ENCODE results near the gene CMIP.

CMIP gene

DNA sequence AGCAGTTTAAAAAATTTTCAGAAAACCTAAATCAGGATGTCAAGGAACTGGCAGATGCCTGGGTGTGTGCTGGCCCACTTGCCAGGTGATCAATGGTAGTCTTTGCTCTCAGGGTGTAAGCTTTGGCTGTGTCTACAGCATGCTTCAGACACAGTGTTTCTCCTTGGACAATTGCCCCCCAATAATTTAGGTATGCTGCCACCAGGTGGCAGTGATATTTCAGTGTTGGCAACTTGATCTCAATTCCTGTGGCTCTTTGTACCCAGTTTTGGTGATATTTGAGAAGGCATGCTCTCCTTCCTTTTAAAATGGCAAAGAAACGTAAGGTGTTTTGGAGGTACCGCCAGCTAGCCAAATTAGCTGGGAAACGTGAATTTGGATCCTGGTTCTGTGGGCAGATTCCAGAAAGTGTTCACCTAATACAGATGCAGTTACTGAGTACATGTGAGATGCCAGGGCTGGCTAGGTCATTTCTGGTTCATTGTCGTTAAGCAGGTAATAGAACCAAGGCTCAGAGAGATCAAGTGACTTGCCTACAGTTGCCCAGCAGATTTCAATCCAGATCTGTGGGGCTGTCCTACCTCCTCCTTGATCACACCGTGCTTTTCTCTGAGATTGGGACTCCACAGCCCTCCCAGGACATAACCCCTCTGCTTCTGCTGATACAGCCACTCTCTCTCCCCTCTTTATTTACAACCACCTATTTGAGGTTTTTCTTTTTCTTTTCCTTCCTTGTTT, 178.9 kb downstream of the CMIP start:
- peak in 1 of 2 donors; percentile 28 for DNase-seq (ENCODE audit: low read depth in 2 of 2)

GRCh38 chr16:81624403-81624759, 179.8 kb downstream of the CMIP start:
- no peak for DNase-seq (ENCODE audit: low read depth in 2 of 2)

DNA sequence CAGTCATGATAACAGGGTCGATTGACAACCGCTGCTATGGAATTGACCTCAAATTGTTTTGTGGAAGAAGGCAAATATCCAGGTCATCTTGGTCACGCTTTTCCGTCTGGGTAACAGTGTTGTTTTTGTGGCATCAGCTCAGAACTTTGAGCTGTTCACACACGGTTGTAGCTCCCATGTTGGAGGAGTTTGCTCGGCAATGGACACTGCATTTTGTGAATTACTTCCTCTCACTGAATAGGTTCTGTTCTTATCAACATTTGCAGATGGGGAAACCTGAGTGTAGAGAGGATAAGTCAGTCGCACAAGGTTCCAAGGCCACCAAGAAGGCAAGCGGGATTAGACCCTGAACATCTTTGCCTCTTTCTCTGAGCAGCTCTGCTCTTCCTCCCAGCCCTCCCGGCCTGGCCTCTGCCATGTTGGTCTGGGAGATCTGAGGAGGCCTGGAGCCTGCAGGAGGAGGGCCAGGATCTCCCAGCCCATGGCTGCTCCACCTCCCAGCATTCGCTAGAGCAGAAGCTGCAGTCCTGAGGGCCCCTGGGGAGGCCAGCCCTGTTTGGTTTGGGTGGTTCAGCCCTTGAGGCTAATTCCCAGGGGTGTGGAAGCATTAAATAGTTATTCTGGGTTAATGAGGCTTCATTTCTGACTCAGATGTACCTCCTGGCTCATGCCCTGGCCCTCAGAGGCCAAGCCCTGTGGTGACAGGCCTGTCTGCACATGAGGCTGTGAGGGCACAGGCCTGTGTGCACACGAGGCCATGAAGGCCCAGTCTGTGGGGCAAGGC, 180.3 kb downstream of the CMIP start:
- no peak for DNase-seq (ENCODE audit: low read depth in 2 of 2)

GRCh38 chr16:81625544-81626153, 181.0 kb downstream of the CMIP start:
- DNase-seq (ENCODE audit: low read depth in 2 of 2), result no peak

DNA sequence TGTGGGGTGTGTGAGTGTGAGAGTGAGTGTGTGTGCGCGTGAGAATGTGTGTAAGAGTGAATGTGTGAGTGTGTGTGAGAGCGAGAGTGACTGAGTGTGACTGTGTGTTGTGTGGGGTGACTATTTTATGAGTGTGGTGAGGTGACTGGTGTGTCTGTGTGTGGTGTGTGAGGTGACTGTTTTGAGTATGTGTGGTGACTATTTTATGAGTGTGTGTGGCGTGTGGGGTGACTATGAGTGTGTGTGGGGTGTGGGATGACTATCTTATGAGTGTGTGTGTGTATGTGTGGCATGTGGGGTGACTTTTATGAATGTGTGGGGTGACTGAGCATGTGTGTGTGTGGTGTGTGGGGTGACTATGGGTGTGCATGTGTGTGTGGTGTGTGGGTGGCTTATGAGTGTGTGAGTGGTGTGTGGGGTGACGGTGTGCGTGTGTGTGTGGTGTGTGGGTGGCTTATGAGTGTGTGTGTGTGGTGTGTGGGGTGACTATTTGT, 181.6 kb downstream of the CMIP start:
- DNase-seq (ENCODE audit: low read depth in 2 of 2), result peak; percentile 23 to 43

DNA sequence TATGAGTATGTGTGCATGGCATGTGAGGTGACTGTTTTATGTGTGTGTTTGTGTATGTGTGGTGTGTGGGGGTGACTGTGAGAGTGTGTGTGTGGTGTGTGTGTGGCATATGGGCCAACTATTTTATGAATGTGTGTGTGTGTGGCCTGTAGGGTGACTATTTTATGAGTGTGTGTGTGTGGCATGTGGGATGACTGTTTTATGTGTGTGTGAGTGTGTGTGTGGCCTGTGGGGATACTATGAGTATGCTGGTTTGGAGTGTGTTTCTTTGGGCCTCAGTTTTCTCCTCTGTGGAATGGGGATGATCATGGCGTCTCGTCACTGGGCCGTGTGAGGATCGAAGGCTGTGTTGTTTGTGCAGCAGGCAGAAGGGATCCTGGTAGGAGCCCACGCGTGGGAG, 182.4 kb downstream of the CMIP start:
- no peak for DNase-seq (ENCODE audit: low read depth in 2 of 2)

- DNase-seq (ENCODE audit: low read depth in 2 of 2), result no peak
These were observed 183.2 kb downstream of the CMIP start for GRCh38 chr16:81627729-81628244.

GRCh38 chr16:81629034-81629802, 184.6 kb downstream of the CMIP start:
- DNase-seq (ENCODE audit: low read depth in 2 of 2), result no peak

DNA sequence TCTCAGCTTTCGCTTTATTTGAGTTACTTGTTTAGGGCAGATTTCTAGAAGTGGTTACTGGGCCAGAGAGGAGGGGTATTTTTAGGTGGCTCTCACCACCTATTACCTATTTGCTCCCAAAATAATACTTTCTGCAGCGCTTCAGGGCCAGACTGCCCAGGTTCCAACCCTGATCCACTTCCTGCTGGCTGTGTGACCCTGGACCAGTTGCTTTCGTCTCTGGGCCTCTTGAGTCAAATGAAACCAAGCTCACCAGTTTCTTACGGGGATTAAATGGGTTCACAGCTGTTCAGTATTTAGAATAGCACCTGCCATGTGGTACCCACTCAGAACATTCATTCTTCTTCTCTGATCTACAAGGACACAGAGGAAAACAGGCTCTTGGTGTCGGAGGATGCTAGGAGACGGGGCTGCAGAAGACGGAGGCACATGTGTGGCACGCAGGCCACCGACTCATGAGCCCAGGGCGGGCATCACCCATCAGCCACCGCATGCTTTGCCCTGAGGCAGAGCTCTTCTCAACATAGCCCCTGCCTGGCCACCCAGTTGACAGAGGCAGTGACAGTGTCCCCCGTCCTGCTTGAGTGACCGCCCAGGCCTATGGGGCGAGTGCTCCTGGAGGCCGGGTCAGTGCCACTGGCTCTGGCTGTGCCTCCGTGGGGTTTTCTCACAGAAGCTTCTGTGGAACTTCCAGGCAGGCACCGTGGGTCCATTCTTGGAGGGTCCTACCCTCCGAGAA, 185.5 kb downstream of the CMIP start:
- DNase-seq (ENCODE audit: low read depth in 2 of 2), result no peak

DNA sequence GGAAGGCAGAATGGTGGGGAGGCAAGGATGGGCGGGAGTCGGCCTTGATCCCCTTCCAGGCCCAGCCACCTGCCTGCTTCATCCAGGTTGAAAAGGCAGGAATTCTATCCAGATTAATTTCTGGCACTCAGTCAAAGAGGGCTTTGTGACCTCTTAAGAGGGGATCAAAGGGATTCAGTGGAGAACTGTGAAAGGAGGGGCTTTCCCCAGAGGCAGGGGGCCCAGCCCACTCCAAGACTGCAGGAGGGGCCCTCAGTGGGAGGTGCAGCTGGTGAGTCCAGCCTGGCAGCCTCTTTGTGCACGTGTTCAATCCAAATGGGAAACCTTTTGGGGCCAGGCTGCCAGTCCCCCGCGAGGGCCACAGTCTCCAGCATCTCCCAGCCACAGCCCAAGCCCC, 186.0 kb downstream of the CMIP start:
- DNase-seq (ENCODE audit: low read depth in 2 of 2), result no peak

DNA sequence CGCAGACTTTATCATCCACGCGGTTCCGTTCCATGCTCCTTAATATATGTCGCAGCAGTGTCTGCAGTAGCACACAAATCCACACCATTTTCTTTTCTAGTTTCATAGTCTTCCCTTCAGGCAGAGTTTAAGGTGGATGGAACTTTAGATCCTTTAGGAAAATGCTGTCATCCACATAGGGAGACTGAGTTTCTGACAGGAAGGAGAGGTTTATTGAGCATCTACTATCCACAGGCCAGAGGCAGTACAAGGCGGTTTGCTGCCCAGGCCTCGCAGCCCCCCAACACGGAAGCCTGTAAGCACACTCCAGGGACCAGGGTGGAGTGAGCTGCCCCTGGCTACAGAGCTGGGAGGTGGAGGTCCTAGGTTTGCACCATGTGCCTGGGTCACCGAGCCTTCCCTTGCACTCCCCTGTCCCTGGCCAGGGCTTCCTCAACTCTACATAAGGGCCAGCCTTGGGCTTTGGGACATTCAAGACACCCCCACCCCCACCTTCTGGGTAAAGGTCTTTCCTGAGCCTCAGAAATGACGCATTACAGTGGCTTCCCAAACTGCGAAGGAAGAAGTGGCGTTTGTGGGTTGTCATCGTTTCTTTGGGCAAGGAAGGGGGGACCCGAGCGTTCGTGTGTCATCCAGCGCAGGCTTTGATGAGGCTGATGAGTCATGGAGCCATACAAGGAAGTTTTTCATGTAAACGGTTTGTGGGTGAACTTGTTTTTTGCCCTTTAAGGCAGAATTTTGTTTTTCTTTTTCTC, 188.0 kb downstream of the CMIP start:
- peak; percentile 71 for DNase-seq (ENCODE audit: low read depth in 2 of 2)

- peak; percentile 19 to 28 for DNase-seq (ENCODE audit: low read depth in 2 of 2)
These were observed 188.6 kb downstream of the CMIP start for GRCh38 chr16:81633147-81633619.

DNA sequence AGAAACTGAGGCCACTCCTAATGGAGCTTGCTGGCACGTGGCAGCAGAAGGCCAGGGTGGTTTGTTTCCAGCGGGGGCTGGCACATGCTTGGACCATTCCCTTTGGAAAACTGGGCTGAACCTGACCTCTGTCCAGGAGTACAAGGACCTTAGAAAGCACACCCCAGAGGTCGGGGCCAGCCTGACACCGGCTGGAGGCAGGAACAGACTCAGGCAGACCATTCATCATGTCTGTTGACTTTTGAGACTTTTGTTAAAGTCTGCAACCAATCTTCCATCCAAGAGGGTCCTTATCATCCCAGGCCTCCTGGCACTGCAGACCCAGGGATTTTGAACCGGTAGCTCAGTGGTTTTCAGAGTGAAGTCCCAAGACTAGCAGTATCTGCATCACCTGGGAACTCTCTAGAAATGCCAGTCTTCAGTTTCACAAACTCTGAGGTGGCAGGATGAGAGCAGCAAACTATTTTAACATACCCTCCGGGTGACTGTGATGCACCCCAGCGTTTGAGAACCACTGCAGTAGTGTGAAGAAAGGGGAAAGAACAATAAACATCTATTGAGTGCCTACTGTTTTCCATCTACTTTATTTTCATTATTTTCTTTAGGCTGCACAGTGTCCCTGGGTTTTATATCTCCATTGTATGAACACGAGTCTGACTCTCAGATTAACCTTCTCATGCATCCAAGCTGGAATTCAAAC, 189.2 kb downstream of the CMIP start:
- no peak for DNase-seq (ENCODE audit: low read depth in 2 of 2)

- DNase-seq (ENCODE audit: low read depth in 2 of 2), result no peak
These were observed 189.9 kb downstream of the CMIP start for GRCh38 chr16:81634380-81635062.

GRCh38 chr16:81635063-81635937, 190.7 kb downstream of the CMIP start:
- no peak for DNase-seq (ENCODE audit: low read depth in 2 of 2)

DNA sequence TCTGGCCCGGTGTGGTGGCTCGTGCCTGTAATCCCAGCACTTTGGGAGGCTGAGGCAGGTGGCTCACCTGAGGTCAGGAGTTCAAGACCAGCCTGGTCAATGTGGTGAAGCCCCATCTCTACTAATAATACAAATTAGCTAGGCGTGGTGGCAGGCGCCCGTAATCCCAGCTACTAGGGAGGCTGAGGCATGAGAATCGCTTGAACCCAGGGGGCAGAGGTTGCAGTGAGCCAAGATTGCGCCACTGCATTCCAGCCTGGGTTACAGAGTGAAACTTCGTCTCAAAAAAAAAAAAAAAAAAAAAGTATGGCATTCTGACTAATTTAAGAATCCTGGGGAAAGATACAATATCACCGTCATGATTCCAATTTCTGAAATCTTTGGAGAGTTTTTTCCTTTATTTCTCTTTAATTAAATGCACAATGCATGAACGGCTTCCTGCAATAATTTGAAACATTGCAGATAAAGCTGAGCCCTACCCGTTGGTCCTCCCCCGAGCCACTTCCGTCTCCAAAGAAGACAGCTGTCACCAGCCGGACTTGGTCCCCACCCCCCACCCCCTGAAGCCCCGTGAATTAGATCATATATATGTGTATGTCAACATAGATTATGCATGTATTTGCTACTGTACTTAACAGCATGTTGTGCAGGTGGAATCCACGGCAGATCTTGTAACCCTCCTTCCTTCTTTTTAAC, 191.8 kb downstream of the CMIP start:
- DNase-seq (ENCODE audit: low read depth in 2 of 2), result no peak

Measured in stimulated activated CD8-positive, alpha-beta memory T cell treated with anti-CD3 and anti-CD28 coated beads, Interleukin-15, amount 100 ng/mL, for 48 hours (primary cell).